NCI-H146 treated with DMSO at 0.1 percent for 48 hours (cell line): Measurements from ENCODE around the gene PRTFDC1.
"Not testable (repeated sequence)": the region's sequence is repeated elsewhere in the genome, so short reads cannot be mapped to it uniquely, and the experiment has no call there.

ENCODE experiments used
- DNase-seq: peaks from one replicate; lab custom pipeline; 2025; ENCODE audit not compliant: unreplicated experiment; lab: John Stamatoyannopoulos, UW

The PRTFDC1 gene

DNA sequence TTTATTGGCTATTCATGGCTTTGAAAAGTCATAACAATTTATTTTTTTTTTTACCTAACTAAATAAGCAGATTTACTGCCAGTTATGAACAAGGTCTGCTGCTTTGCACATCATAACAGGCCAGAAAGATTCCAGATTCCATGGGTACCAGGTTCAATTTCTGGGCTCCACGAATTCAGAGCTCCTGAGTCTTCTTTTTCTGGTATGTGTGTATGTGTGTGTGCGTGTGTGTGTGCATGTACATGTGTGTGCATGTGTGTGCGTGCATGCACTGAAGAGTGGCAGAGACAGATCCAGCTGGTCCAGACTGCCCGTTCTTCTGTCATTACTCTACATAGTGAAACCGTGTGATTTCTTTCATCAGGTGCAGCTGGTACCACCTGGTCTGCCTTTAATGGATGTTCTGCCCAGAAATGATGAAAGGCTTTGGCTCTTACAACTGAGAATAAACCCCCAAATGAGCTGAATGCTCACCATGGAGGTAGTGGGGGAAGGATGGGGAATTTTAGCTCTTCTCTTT, 14.6 kb upstream of the PRTFDC1 start:
- no peak for DNase-seq

DNA sequence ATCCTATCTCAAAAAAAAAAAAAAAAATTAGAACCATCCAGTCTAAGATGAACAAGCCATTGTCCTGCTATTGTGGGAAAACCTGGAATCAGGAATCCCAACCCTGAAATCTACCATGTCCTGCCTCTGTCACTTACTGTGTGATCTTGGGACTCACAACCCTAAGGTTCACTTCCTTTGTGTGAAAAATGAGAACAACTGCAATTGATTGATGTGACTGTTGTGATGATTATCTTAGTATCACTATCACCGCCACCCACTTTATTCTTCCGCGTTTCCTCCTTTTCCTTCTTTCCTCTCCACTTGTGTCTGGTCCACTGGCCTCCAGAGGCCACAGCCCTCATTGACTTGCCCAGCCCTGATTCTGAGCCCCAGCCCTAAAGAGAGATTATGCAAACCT, 12.6 kb upstream of the PRTFDC1 start:
- DNase-seq = no peak

DNA sequence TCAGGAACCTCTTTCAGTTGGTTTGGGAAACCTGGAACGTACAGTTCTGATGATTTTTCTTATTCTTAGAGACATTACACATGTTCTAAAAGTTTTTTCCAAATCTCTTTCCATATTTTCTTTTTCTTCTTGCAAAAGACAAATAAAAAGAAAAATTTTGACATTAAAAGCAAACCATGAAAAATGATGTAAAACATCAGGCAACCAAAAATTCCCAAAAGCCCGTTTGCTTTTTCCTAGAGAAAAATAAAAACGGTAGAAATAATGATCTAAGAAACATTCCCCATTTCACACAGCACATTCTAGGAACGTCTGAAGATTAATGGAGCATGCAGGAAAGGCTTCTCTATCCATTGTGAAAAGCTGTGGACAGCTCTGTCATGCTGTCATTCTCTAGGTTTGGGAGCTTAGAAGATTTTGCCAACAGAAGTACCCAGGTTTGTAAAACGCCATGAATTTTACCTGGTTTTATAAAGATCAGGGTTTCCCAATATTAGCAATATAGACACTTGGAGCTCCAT, 11.2 kb upstream of the PRTFDC1 start:
- DNase-seq = no peak

DNA sequence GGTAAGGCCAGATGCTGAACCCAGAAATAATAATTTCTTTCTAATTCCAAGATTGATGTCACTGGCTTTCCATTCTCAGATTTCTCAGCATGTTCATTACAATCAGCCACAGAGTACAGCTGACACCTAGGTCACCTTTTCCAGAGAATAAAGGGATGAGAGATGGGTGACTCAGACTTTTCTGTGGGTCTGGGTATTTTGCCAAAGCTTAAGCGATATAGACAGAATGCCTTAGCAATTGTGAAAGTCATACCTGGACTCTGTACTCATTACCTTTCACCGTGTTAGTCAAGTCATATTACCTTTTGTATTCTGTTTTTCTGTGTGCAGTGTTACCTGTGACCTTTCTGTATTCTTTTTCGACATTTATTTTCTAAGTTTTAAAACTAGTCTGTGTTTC, 10.6 kb upstream of the PRTFDC1 start:
- no peak for DNase-seq

DNA sequence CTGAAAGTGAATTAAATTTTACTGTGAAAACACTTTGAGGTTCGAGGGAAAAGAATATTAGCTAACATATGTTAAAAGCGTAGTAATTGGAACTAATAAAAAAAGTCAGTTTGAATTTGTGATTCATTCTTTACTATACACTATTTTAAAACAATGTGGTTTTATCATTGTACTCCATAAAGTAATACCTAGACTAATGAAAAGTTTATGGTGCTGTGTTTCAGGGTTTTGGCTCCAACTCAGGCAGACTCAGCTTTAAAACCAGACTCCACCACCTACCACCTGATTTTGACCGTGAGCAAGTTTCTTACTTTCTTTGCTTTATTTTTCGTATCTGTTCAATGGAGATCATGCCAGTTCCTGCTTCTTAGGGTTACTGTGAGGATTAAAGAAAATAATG, 9.2 kb upstream of the PRTFDC1 start:
- no peak for DNase-seq

DNA sequence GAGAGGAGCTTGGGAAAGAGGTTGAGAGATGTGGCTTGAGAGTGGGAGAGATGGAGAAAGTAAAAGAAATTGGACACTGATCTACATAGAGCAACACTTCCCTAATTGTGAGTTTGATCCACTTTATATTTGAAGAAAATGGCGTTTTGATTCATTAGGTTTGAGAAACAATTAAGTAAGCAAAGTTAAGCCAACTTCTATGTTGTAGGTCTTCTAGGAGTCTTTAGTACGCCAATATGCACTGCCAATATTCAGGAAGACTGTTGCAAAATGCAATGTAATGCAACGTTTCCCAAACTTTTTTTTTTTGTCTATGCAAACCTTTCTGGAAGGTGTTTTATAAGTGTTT, 7.0 kb upstream of the PRTFDC1 start:
- no peak for DNase-seq

DNA sequence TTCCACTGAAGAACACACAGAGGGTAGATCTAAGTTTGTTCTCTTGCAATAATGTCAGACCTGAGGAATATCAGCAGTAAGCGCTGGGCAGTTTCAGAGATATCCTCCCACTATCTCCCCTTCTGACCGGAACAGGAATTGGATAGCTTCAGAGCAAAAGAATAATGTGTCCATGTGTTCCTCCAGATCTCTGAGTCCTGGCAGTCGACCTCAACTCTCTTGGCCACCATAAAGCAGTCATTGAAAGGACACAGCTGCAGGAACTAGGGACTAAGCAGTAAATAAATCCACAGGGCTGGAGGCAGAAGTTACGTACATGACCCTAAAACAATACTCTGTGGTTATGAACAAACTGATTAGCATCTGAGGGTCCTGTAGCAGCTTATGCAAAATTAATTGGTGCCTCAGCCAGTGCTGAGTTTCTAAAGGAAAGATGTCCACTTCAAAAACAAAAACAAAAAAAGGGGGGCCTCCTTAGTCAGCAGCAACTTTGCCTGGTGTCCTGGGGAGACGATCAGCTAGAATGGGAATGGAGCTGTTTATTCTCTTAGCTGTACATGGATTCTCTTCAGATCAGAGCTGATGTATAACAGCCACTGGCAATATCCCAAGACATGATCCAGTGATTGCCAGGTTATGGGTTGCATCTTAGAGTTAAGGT, 6.4 kb upstream of the PRTFDC1 start:
- no peak for DNase-seq

DNA sequence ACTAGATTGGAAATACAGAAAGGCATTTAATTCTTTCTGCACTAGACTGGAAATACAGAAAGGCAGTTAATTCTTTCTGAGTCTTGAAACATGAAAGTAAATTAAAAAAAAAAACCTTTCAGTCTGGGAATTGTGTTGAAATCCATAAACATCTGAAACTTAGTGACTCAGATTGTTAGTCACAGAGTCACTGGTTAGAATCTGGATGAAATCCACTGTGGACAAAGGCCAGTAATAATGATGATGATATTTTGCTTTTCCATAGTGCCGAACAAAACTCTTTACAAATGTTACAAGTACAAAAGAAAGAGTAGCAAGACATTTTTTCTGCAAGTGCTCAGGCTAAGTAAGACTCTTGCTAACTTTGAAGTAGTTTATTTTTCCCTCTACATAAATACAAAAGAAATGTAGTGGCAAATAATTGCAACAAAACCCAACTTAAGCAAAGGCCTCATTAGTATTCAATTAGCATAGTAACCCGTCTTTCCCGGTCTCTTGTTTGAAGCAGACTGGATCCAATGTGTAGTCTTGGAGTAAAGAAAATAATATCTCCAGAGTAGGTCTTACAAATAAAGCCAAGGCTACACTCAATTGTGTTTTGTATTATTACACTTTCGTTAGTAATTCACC, 5.8 kb upstream of the PRTFDC1 start:
- DNase-seq = no peak

DNA sequence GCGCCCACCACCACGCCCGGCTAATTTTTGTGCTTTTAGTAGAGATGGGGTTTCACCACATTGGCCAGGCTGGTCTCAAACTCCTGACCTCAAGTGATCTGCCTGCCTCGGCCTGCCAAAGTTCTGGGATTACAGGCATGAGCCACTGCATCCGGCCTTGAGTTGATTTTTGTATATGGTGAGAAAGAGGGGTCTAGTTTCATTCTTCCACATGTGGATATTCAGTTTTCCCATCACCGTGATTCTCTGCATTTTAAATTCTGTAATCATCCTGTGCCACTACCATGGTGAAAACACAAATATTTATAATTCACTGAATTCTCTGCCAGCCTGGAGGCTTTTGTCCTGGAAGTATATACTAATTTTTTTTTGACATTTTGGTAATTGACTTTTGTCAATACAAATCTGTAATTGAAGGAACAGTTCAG, 5.2 kb upstream of the PRTFDC1 start:
- not testable (repeated sequence) for DNase-seq

DNA sequence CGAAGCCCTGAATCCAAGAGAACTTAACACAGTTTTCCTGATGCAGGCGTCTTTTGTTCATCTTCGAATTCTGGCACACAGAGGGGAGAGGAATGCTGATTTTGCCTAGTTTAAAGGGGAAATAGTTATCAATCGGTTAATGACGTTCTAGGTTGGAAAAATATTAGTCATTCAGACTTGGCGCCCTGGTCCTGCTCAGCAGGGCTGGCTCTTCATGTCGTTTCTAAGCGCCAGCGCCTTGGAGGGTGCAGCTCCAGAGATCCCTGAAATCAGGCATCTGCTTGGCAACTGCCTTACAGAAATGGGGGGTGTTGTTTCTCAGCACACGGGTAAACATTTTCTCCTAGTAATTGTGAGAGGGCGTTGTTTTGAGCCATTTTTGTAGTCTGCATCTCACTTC, 1.3 kb upstream of the PRTFDC1 start:
- peak; percentile 64 for DNase-seq

DNA sequence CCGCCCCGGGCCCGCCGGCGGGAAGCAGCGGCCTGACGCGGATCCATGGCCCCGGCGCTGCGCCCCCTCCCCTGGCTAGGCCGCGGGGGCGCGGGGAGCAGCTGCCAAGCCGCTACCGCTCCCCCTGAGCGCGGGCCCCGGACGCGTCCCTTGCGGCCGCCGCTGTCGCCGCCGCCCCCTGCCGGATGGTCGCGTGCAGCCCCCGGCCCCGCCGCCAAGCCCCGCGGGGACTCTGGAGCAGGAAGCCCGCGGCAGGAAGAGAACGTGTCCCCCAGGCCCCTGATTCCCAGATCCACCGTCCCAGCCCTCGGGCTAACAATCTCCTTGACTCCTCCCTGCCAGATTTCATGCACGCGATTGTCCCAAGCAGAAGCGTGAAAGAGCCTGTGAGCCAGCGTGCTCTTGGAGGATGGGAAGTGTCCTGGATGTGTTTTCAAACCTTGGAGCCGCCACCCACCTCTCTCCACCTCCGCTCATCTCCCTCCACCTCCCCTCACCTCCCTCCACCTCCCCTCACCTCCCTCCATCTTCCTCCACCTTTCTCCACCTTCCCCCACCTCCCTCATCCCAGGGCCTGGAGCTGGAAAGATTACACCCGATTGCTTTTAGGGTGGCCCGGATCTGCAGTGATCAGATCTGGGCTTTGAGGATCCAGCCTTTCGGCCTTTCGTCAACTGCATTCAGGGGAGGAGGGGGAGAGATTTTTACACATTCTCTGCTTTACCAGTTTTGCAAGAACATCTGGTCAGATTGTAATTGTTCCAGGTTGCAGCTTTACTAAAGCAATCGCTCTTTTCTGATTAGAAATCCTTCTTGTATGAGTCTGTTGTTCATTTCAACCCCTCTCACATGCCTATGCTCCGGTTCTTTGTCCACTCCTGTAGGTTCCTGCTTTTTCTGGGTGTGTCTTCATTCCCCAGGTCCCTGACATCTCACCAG, 570 bp upstream of the PRTFDC1 start:
- peak; percentile 90 for DNase-seq

DNA sequence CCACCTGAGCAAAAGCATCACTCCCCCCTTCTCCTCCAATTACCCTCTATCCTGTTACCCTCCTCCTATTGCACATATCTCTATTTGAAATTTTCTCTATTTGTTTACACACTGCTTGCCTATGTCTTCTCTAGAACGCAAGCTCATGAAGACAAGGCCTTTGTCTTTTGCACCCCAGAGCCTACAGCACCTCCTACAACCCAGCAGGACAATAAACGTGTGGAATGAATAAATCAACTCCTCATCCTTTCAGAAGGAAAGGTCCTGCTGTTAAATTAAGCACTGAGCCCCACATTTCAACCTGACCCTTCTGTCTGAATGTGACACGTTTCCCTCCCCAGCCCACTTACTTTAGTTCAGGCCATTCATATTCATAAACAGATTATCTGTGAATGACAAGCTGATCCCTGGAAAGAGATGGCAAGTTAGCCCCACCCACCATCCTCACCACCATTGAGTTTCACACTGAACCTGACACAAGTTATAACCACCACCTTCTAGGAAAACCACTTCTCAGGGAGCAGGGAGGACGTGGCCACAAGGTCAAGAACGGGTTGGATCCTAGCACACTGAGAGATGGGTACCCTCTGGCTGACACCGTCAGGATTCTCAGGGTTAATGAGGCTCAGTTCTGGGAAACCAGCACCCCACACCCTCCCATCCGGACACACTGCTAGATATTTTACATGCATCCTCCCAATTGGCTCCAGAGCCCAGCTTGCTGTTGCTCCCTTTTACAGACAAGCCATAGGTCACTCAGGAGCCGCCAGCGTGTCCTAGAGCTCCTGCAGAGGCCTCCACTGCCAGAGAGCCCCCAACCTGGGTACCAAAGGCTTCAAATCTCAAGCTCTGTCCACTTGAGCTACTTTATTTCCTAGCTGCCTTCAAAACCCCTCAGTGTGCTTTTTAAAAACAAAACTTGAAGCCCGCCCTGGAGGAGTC, 934 bp downstream of the PRTFDC1 start:
- DNase-seq = peak; percentile 90

DNA sequence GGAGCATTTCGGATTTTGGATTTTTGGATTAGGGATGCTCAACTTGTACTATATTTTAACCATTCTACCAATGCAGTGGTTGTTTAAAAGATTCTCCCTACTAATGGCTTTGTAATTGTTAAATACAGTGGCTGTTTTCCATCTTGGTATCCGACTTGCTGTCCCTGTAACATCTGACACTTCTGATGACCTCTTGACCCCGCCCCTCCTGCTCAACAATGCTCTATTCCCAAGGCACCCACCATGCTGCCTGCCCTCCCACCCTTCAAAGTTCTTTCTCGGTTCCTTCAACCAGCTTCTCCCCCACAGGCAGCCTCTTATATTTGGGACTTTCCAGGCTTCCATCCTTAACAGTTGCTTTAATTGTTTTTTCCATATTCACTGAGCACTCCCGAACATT, 2.0 kb downstream of the PRTFDC1 start:
- DNase-seq = no peak

DNA sequence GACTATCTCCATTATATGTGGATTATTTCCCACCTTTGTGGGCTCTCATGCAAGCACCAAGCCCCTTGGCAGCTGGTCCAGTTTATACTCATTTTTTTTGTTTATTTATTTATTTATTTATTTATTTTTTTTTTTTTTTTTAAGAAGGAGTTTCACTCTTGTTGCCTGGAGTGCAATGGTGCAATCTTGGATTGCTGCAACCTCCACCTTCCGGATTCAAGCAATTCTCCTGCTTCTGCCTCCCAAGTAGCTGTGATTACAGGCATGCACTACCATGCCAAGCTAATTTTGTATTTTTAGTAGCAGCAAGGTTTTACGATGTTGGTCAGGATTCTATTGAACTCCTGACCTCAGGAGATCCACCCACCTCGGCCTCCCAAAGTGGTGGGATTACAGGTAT, 2.8 kb downstream of the PRTFDC1 start:
- DNase-seq = no peak

DNA sequence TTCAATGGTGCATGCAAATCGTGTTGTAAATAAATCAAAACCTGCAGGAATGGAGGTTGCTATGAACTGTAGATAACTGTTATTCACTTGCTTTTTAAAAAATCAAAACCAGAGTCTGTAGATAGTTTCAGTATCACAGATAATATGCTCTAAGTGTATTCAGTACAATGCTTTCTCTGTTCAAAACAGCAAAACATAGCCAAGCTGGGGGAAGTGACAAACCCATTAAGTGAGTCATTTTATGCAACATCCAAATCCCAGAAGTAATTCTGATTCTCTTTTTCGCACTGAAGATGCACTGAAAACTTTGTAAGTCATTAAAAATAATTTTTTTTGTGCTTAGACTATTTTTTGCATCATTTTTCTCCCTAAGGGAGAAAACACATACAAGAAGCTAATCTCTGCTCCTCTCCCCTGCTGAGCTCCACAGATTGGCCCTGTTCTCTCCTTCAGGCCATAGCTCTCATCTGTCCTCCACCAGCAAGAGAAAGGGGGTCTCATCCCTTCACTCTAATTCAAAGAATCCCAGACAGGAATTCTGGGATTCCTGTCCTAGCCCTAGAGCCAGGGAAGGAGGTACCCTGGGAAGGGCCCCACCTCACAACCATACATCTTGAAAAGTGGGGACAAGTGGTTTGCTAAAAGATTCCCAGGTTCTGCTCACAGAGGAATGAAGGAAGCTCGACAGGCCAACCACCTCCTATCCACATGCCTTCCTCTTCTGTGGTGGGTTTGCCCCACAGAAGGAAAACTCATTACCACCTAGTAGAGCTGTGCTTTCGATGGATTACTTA, 4.9 kb downstream of the PRTFDC1 start:
- DNase-seq = no peak

DNA sequence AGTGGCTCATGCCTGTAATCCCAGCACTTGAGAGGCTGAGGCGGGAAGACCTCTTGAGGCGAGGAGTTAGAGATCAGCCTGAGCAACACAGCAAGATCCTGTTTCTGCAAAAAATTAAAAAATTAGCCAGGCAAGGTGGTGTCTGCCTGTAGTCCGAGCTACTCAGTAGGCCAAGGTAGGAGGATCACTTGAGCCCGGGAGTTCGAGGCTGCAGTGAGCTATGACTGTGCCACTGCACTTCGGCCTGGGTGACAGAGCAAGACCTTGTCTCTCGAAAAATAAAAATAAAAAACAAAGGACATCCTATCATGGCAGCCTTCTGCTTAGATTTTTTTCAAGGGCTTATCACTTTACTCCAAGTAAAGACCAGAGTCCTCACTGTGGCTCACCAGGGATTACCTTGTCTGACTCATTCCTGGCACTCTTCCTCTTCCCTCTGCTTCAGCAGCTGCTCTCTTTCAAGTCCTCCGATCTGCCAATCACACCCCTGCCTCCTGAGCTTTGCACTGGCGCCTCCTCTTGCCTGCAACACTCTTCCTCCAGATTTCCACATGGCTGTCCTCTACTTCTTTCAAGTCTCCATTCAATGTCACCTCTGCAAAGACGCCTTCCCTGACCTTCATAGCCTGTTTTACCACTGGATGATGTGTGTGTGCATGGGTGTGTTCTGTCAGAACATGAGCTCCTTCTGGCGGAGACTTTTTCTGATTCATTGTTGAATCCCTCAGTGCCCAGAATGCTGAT, 7.7 kb downstream of the PRTFDC1 start:
- no peak for DNase-seq

DNA sequence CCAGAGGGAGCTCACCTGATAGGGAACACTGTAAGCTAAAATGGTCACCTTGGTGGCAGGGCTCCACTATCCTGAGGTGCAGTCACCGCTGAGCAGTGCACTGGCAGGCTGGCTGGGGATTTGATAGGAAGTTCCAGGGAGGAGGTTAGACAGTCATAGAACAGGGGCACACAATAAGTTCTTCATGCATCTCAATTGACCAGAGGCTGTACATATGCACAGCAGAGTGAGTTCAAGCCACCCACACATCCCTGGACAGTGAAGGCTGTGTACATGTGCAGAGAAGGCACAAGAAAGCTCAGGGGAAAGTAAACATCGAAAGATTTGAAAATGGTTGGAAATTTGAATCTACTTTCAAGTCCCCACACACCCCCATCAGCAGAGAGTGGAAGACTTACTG, 13.9 kb downstream of the PRTFDC1 start:
- no peak for DNase-seq

DNA sequence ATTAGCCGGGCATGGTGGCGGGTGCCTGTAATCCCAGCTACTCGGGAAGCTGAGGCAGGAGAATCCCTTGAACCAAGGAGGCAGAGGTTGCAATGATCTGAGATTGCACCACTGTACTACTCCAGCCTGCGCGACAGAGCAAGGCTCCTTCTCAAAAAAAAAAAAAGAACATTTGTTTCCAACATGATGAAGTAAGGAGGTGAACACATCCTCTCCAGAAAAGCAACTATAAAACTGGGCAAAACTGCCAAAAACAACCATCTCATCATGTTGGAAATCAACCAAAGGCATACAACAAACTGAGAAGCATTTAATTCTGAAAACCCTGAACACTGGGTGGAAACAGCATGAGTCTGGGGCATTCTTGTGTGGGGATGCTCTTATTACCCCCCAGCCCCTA, 14.3 kb downstream of the PRTFDC1 start:
- no peak for DNase-seq
